Muscle of leg (tissue), 11 donors: ENCODE results near the gene ATXN2. TPM values are rescaled to one million over a fixed set of nuclear protein-coding genes. Genes with fewer than 3 reads are reported as not detected.

Experiments
- DNase-seq: peaks from one replicate; pipeline ENCODE4 v3.0.0; 2013
- H3K27ac ChIP-seq: one replicate; pipeline ENCODE4 v1.5.1; 2013; ENCODE audit warnings: mild to moderate bottlenecking, low read length, control low read depth
- H3K27me3 ChIP-seq: one replicate; pipeline ENCODE4 v1.6.1; 2013; ENCODE audit warnings: low read length; ENCODE audit not compliant: control insufficient read depth, insufficient read depth
- H3K36me3 ChIP-seq: one replicate; pipeline ENCODE4 v1.6.1; 2013; ENCODE audit warnings: low read length; ENCODE audit not compliant: control insufficient read depth, insufficient read depth
- H3K4me1 ChIP-seq: one replicate; pipeline ENCODE4 v1.6.1; 2013; ENCODE audit warnings: low read length; ENCODE audit not compliant: control insufficient read depth, insufficient read depth
- H3K4me3 ChIP-seq: one replicate; pipeline ENCODE4 v1.5.1; 2013; ENCODE audit warnings: low read length, control low read depth
- H3K9me3 ChIP-seq: replicated peaks from 2 replicates; pipeline ENCODE4 v1.6.1; 2013; ENCODE audit warnings: low read depth, low read length; ENCODE audit not compliant: control insufficient read depth
- WGBS: methylation state at CpG from one replicate; pipeline ENCODE4 v1.1.5; 2013; ENCODE audit warnings: missing lambda C conversion rate; ENCODE audit not compliant: insufficient coverage; 5-methylcytosine and 5-hydroxymethylcytosine counted together
- polyA plus RNA-seq, 8 donors: library from polyadenylated mRNA; unstranded; fragments of 120-200 nt; gene quantifications; one replicate each; pipeline versions ENCODE4 v1.2.1 to v1.2.3, GENCODE V29; 2013; ENCODE audit warnings: inconsistent platforms in 1 of 8, low replicate concordance in 1 of 8; ENCODE audit not compliant: insufficient read length in 8 of 8, insufficient read depth in 1 of 8
- total RNA-seq: library from RNA; stranded (reverse); fragments of 120-200 nt; gene quantifications from one replicate; pipeline ENCODE4 v1.2.4, GENCODE V29; 2013

ATXN2 gene
- total and polyA plus RNA-seq, 9 donors: 32.3 to 60.2 (median 50.0) TPM

GRCh38 chr12:111424189-111424792 lies 174.8 kb downstream of the ATXN2 start:
- no peaks in the 10 kb centered on the region for H3K27me3 ChIP-seq
- no peaks in the 10 kb centered on the region for H3K9me3 ChIP-seq
- H3K4me1 ChIP-seq: peaks cover 20% of the 10 kb centered on the region
- no peak overlapping the region for H3K4me3 ChIP-seq
- no peak overlapping the region for H3K27ac ChIP-seq
- DNase-seq: no peak
- 90% methylated on average over 11 of the region's 11 CpGs for WGBS
- H3K36me3 ChIP-seq: peaks cover 9% of the 10 kb centered on the region

- H3K36me3 ChIP-seq: peaks cover 9% of the 10 kb centered on the region
- DNase-seq: no peak
- H3K27ac ChIP-seq: no peak overlapping the region
- H3K9me3 ChIP-seq: no peaks in the 10 kb centered on the region
- no peak overlapping the region for H3K4me3 ChIP-seq
- H3K27me3 ChIP-seq: no peaks in the 10 kb centered on the region
- 66% methylated on average over 6 of the region's 7 CpGs for WGBS
- peaks cover 8% of the 10 kb centered on the region for H3K4me1 ChIP-seq
Observed at GRCh38 chr12:111420494-111420893, 178.6 kb downstream of the ATXN2 start.

GRCh38 chr12:111419784-111420183 lies 179.3 kb downstream of the ATXN2 start:
- peaks cover 4% of the 10 kb centered on the region for H3K4me1 ChIP-seq
- 79% methylated on average over 5 of the region's 5 CpGs for WGBS
- no peak overlapping the region for H3K4me3 ChIP-seq
- H3K36me3 ChIP-seq: peaks cover 9% of the 10 kb centered on the region
- H3K27me3 ChIP-seq: no peaks in the 10 kb centered on the region
- no peak for DNase-seq
- no peak overlapping the region for H3K27ac ChIP-seq
- H3K9me3 ChIP-seq: no peaks in the 10 kb centered on the region

- H3K9me3 ChIP-seq: no peaks in the 10 kb centered on the region
- peaks cover 9% of the 10 kb centered on the region for H3K36me3 ChIP-seq
- peaks cover under 1% of the 10 kb centered on the region for H3K4me1 ChIP-seq
- H3K4me3 ChIP-seq: no peak overlapping the region
- H3K27ac ChIP-seq: no peak overlapping the region
- 94% methylated on average over 30 of the region's 30 CpGs for WGBS
- H3K27me3 ChIP-seq: no peaks in the 10 kb centered on the region
- DNase-seq: no peak
Observed at GRCh38 chr12:111418594-111418880, 180.6 kb downstream of the ATXN2 start.

- DNase-seq: no peak
- WGBS: 90% methylated on average over 66 of the region's 67 CpGs
- no peak overlapping the region for H3K27ac ChIP-seq
- no peaks in the 10 kb centered on the region for H3K9me3 ChIP-seq
- no peak overlapping the region for H3K4me3 ChIP-seq
- peaks cover 9% of the 10 kb centered on the region for H3K36me3 ChIP-seq
- peaks cover 4% of the 10 kb centered on the region for H3K4me1 ChIP-seq
- H3K27me3 ChIP-seq: no peaks in the 10 kb centered on the region
Observed at GRCh38 chr12:111417784-111418593, 181.1 kb downstream of the ATXN2 start.

DNA sequence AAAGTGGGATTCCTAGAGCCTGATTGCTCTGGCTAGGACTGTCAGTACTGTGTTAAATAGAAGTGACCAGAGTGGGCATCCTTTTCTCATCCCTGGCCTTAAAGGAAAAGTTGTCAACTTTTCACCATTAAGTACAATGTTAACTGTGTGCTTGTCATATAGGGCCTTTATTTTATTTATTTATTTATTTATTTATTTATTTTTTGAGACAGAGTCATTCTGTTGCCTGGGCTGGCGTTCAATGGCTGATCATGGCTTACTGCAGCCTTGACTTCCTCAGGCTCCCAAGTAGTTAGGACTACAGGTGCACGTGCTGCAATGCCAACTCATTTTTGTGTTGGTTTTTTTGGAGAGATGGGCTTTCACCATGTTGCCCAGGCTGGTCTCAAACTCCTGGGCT lies 181.8 kb downstream of the ATXN2 start:
- H3K4me1 ChIP-seq: peaks cover 10% of the 10 kb centered on the region
- no CpG with 5 or more reads among the region's 2 CpGs for WGBS
- no peak overlapping the region for H3K4me3 ChIP-seq
- no peaks in the 10 kb centered on the region for H3K27me3 ChIP-seq
- peaks cover 9% of the 10 kb centered on the region for H3K36me3 ChIP-seq
- no peak overlapping the region for H3K27ac ChIP-seq
- DNase-seq: no peak
- H3K9me3 ChIP-seq: no peaks in the 10 kb centered on the region

DNA sequence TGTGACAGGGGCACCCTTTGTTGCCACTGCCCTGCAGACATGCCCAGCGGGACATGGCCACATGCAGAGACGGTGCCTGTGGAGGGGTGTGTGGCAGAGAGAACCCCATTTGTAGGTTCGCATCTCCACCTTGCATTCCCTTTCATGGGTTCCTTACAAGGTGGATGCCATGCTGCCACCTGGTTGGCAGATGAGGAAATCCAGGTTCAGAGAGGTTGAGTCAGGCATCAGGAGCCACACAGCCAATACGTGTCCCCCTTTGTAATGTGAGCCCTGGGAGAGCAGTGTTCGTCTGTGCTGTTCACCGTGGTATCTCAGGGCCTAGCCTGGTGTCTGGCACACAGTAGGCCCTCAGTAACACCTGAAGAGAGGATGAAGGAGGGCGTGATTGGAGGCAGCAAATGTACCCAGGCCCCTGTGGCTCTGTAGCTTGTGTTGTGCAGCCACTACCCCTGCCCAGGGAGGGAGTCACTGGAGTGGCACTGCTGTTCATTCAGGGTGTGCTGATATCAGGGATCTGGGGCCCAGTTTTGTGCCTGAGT lies 184.3 kb downstream of the ATXN2 start:
- WGBS: 88% methylated on average over 6 of the region's 7 CpGs
- Histone ChIP-seq H3K27ac (no peak overlapping the region), H3K4me3 (no peak overlapping the region), H3K36me3 (no peaks in the 10 kb centered on the region), H3K9me3 (no peaks in the 10 kb centered on the region), H3K4me1 (peaks cover 34% of the 10 kb centered on the region), H3K27me3 (no peaks in the 10 kb centered on the region)
- DNase-seq: no peak

- no peaks in the 10 kb centered on the region for H3K36me3 ChIP-seq
- no peaks in the 10 kb centered on the region for H3K9me3 ChIP-seq
- no peak for DNase-seq
- H3K27me3 ChIP-seq: no peaks in the 10 kb centered on the region
- no peak overlapping the region for H3K4me3 ChIP-seq
- peaks cover 46% of the 10 kb centered on the region for H3K4me1 ChIP-seq
- 65% methylated on average over 5 of the region's 12 CpGs for WGBS
- no peak overlapping the region for H3K27ac ChIP-seq
Observed at GRCh38 chr12:111413442-111414086, 185.6 kb downstream of the ATXN2 start.

DNA sequence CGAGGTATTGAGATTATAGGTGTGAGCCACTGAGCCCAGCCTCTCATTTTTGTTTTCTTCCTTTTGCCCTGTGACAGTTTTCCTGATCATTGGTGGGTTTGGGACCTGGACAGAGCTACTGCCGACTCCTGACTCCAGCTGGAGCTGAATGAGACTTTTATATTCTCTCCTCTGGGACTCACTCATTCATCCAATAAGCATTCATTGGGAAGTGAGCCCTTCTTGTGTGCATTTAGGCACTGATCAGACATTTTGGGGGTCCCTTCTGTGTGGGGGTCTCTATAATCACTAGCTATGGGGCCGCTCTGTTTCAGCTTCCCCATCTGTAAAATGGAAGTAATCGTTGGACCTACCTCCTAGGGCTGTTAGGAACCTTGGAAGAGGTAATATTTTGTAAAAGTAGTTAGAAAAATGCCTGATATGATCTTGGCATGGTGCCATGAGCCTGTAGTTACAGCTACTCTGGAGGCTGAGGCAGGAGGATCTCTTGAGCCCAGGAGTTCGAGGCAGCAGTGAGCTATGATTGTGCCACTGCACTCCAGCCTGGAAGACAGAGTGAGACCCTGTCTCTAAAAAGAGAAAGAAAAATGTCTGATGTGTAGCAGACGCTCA lies 186.2 kb downstream of the ATXN2 start:
- H3K36me3 ChIP-seq: no peaks in the 10 kb centered on the region
- H3K4me1 ChIP-seq: peaks cover 52% of the 10 kb centered on the region
- no peak for DNase-seq
- WGBS: 29% methylated on average over 2 of the region's 6 CpGs
- H3K9me3 ChIP-seq: no peaks in the 10 kb centered on the region
- no peaks in the 10 kb centered on the region for H3K27me3 ChIP-seq
- no peak overlapping the region for H3K4me3 ChIP-seq
- no peak overlapping the region for H3K27ac ChIP-seq
